Mesendoderm (in vitro differentiated cells): ENCODE measurements around the gene AFF3.
A peak's percentile ranks its signal among the peaks of the same experiment; 100 is the strongest.
"Not testable (repeated sequence)": the region's sequence is repeated elsewhere in the genome, so short reads cannot be mapped to it uniquely, and the experiment has no call there.

Experiments
- DNase-seq: peaks from one replicate; pipeline ENCODE4 v3.0.0; 2013
- H2AK5ac ChIP-seq: 2 replicates; pipeline ENCODE4 v1.6.1; 2013; ENCODE audit warnings: low read length, inconsistent platforms
- H2BK120ac ChIP-seq: 2 replicates; pipeline ENCODE4 v1.6.1; 2013; ENCODE audit warnings: low read depth, mild to moderate bottlenecking, low read length, moderate library complexity, mixed read lengths
- H2BK15ac ChIP-seq: replicated peaks from 2 replicates; pipeline ENCODE4 v1.6.1; 2013; ENCODE audit warnings: low read depth, mild to moderate bottlenecking, moderate library complexity
- H2BK5ac ChIP-seq: 2 replicates; pipeline ENCODE4 v1.6.1; 2013; ENCODE audit warnings: low read length, inconsistent platforms
- H3K18ac ChIP-seq: 2 replicates; pipeline ENCODE4 v1.6.1; 2013; ENCODE audit warnings: mild to moderate bottlenecking, low read length, mixed read lengths
- H3K23ac ChIP-seq: one replicate; pipeline ENCODE4 v1.6.1; 2013; ENCODE audit warnings: low read length
- H3K27ac ChIP-seq: 2 replicates; pipeline ENCODE4 v1.5.1; 2013; ENCODE audit warnings: low read depth, mild to moderate bottlenecking, inconsistent platforms, low read length, moderate library complexity
- H3K27me3 ChIP-seq: 2 replicates; pipeline ENCODE4 v1.6.1; 2013; ENCODE audit warnings: low read length, control low read depth, mild to moderate bottlenecking, inconsistent platforms; ENCODE audit not compliant: insufficient read depth, poor library complexity
- H3K36me3 ChIP-seq: 2 replicates; pipeline ENCODE4 v1.6.1; 2013; ENCODE audit warnings: low read length, inconsistent platforms; ENCODE audit not compliant: control insufficient read depth, insufficient read depth
- H3K4ac ChIP-seq: one replicate; pipeline ENCODE4 v1.6.1; 2013; ENCODE audit warnings: low read depth, mild to moderate bottlenecking, low read length, moderate library complexity
- H3K4me1 ChIP-seq: 2 replicates; pipeline ENCODE4 v1.6.1; 2013; ENCODE audit warnings: low read depth, low read length, inconsistent platforms; ENCODE audit not compliant: control insufficient read depth
- H3K4me2 ChIP-seq: 2 replicates; pipeline ENCODE4 v1.6.1; 2013; ENCODE audit warnings: low read length
- H3K4me3 ChIP-seq: 2 replicates; pipeline ENCODE4 v1.5.1; 2013; ENCODE audit warnings: mild to moderate bottlenecking, low read length
- H3K56ac ChIP-seq: one replicate; pipeline ENCODE4 v1.6.1; 2013; ENCODE audit warnings: low read length
- H3K79me1 ChIP-seq: 2 replicates; pipeline ENCODE4 v1.6.1; 2013; ENCODE audit warnings: low read length, inconsistent platforms
- H3K79me2 ChIP-seq: 2 replicates; pipeline ENCODE4 v1.6.1; 2013; ENCODE audit warnings: mild to moderate bottlenecking, low read length; ENCODE audit not compliant: control insufficient read depth, insufficient read depth
- H3K9ac ChIP-seq: 2 replicates; pipeline ENCODE4 v1.6.1; 2013; ENCODE audit warnings: low read length, inconsistent platforms
- H4K5ac ChIP-seq: one replicate; pipeline ENCODE4 v1.6.1; 2013; ENCODE audit warnings: low read length
- H4K8ac ChIP-seq: one replicate; pipeline ENCODE4 v1.6.1; 2013; ENCODE audit warnings: low read depth, mild to moderate bottlenecking, control low read depth, low read length, moderate library complexity
- WGBS: extraction: QIAGEN DNeasy Blood & Tissue Kit; methylation state at CpG from one replicate; pipeline ENCODE4 v1.1.7; 2013; ENCODE audit warnings: low lambda C conversion rate, missing lambda C conversion rate; ENCODE audit not compliant: insufficient coverage; ENCODE audit errors: extremely low coverage; 5-methylcytosine and 5-hydroxymethylcytosine counted together

AFF3 gene

DNA sequence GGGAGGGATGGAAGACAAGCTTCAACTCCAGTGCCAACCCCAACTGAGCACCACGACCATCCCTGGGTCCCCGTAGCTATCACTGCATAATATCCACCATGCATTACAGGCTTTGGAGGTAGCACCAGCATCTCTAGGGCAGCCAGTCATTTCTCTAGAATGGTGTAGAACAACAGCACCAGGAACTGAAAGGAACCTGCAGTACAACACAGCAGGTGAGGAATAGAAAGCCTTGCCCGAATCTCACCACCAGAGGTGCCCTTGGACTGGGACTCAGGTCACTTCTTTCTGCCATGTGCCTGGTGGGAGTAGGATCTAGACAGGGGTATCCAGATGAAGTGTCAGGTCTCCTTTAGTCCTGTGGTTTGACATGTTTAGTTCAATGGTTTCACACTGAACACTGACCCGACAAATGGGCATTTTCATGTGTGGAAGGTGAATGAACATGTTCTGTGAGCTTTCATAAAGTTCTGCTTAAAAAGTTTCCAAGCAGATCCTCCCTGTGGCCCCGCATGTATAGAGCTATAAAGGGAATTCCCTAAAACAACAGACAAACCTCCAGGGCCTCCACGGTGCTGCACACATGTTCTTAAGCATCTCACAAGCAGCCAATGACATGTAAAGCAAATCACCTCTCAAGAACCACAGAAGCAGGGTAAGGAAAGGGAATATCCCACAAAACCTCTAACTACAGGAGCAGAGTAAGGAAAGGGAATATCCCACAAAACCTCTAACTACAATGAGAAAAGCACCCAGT, 208.3 kb downstream of the AFF3 start:
- H2BK120ac ChIP-seq = no peak overlapping the region

DNA sequence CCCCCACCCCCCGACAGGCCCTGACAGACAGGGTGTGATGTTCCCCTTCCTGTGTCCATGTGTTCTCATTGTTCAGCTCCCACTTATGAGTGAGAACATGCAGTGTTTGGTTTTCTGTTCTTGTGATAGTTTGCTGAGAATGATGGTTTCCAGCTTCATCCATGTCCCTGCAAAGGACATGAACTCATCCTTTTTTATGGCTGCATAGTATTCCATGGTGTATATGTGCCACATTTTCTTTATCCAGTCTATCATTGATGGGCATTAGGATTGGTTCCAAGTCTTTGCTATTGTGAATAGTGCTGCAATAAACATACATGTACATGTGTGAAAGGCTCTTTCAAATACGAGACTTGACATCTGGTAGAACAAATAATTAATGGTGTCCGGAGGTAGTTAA, 208.9 kb downstream of the AFF3 start:
- not testable (repeated sequence) for H3K36me3 ChIP-seq, H3K4ac ChIP-seq, H4K8ac ChIP-seq, H3K4me1 ChIP-seq, H3K4me2 ChIP-seq, H3K23ac ChIP-seq, H3K56ac ChIP-seq, DNase-seq, H3K79me1 ChIP-seq, H4K5ac ChIP-seq, H2BK120ac ChIP-seq, H3K9ac ChIP-seq, H3K27me3 ChIP-seq, H2AK5ac ChIP-seq, H2BK15ac ChIP-seq, H3K18ac ChIP-seq, H2BK5ac ChIP-seq, H3K27ac ChIP-seq, H3K4me3 ChIP-seq, H3K79me2 ChIP-seq
- WGBS = no CpG with 5 or more reads among the region's 3 CpGs

More for the DNA sequence above, 208.3 kb downstream of the AFF3 start:
- Histone ChIP-seq H3K4ac (no peak overlapping the region), H3K23ac (no peak overlapping the region), H2BK15ac (no peak overlapping the region), H3K18ac (no peak overlapping the region), H3K4me3 (no peak overlapping the region), H2BK5ac (no peak overlapping the region), H4K8ac (no peak overlapping the region), H3K36me3 (no peaks in the 10 kb centered on the region), H3K9ac (no peak overlapping the region), H3K79me2 (no peaks in the 10 kb centered on the region), H3K56ac (no peak overlapping the region), H3K27me3 (no peaks in the 10 kb centered on the region), H4K5ac (no peak overlapping the region), H2AK5ac (no peak overlapping the region), H3K4me2 (no peak overlapping the region), H3K4me1 (no peaks in the 10 kb centered on the region), H3K27ac (no peak overlapping the region), H3K79me1 (no peaks in the 10 kb centered on the region)
- WGBS = no CpG with 5 or more reads among the region's 6 CpGs
- peak; percentile 3 for DNase-seq

DNA sequence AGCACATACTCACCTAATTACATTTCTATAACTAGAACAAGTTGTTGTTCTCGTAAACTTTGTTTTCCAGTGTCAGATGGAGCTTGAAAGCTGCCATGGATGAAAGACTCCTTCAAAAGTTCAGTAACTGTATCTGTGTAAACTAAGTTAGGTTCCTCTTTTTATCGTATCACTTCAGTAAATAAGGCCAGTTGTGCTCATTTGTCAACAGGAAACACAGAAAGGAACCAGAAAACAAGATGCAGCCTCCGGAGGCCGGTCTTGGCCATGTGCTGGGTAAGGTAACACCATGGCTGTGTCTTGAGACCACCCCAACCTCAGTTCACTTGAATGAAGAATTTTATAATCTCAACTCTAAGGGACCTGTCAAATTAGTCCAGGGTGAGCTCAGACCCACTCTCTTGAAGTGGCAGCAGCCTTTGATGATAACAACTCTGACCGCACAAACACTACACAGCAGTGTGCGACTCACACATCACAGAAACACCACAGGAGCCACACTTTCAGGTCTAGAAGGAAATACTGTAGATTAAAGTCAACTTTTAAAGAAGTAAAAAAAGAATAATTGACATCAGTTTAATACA, 213.8 kb downstream of the AFF3 start:
- no peaks in the 10 kb centered on the region for H3K79me1 ChIP-seq
- no peak overlapping the region for H3K4me2 ChIP-seq
- H3K27ac ChIP-seq = no peak overlapping the region
- WGBS = no CpG with 5 or more reads among the region's 6 CpGs
- H3K18ac ChIP-seq = no peak overlapping the region
- DNase-seq = no peak
- H2BK15ac ChIP-seq = no peak overlapping the region
- no peak overlapping the region for H3K4me3 ChIP-seq
- H3K9ac ChIP-seq = no peak overlapping the region
- no peaks in the 10 kb centered on the region for H3K27me3 ChIP-seq
- no peaks in the 10 kb centered on the region for H3K36me3 ChIP-seq
- H3K23ac ChIP-seq = no peak overlapping the region
- H4K8ac ChIP-seq = no peak overlapping the region
- H4K5ac ChIP-seq = no peak overlapping the region
- H3K79me2 ChIP-seq = no peaks in the 10 kb centered on the region
- H3K4ac ChIP-seq = no peak overlapping the region
- H2BK120ac ChIP-seq = no peak overlapping the region
- no peaks in the 10 kb centered on the region for H3K4me1 ChIP-seq
- H3K56ac ChIP-seq = no peak overlapping the region
- no peak overlapping the region for H2AK5ac ChIP-seq
- no peak overlapping the region for H2BK5ac ChIP-seq

GRCh38 chr2:99927690-99928207, 214.6 kb downstream of the AFF3 start:
- H3K4me2 ChIP-seq, H3K56ac ChIP-seq, H2AK5ac ChIP-seq, H2BK5ac ChIP-seq, H4K5ac ChIP-seq, H3K79me2 ChIP-seq, DNase-seq, H3K9ac ChIP-seq, H3K27me3 ChIP-seq, H3K27ac ChIP-seq, H3K4me3 ChIP-seq, H3K4me1 ChIP-seq, H3K4ac ChIP-seq, H3K36me3 ChIP-seq, H3K18ac ChIP-seq, H2BK120ac ChIP-seq, H3K23ac ChIP-seq, H4K8ac ChIP-seq, H3K79me1 ChIP-seq, H2BK15ac ChIP-seq: not testable (repeated sequence)
- no CpG with 5 or more reads among the region's 7 CpGs for WGBS

GRCh38 chr2:99926986-99927385, 215.4 kb downstream of the AFF3 start:
- Histone ChIP-seq H4K5ac (no peak overlapping the region), H2AK5ac (no peak overlapping the region), H3K4me3 (no peak overlapping the region), H3K56ac (no peak overlapping the region), H3K4me1 (no peaks in the 10 kb centered on the region), H3K79me1 (no peaks in the 10 kb centered on the region), H3K9ac (no peak overlapping the region), H3K23ac (no peak overlapping the region), H2BK5ac (no peak overlapping the region), H3K36me3 (no peaks in the 10 kb centered on the region), H4K8ac (no peak overlapping the region), H2BK120ac (no peak overlapping the region), H3K18ac (no peak overlapping the region), H3K27me3 (no peaks in the 10 kb centered on the region), H3K4ac (no peak overlapping the region), H3K4me2 (no peak overlapping the region), H3K79me2 (no peaks in the 10 kb centered on the region), H2BK15ac (no peak overlapping the region), H3K27ac (no peak overlapping the region)
- no peak for DNase-seq
